Measurements from ENCODE around the gene LRRC10. TPM values are rescaled to one million over a fixed set of nuclear protein-coding genes. Genes with fewer than 3 reads are reported as not detected.

The LRRC10 gene
- total and polyA plus RNA-seq, 2 experiments from 2014 or later = not detected

- DNase-seq = no peak
- Histone ChIP-seq H3K4me2 (ENCODE audit: unreplicated experiment) (no peak overlapping the region), H3K4me1 (ENCODE audit: insufficient read depth) (no peaks in the 10 kb centered on the region), H3K9me3 (ENCODE audit: low read depth) (no peaks in the 10 kb centered on the region), H3K27me3 (replicated peaks; ENCODE audit: insufficient read depth) (no peaks in the 10 kb centered on the region), H3K4me3 (no peak overlapping the region), H4K20me1 (ENCODE audit: insufficient read depth) (no peaks in the 10 kb centered on the region), H3K79me2 (ENCODE audit: insufficient read depth) (no peaks in the 10 kb centered on the region), H2AFZ (no peak overlapping the region), H3K36me3 (ENCODE audit: low read depth) (peaks cover 54% of the 10 kb centered on the region), H3K27ac (no peak overlapping the region), H3F3A (ENCODE audit: insufficient read depth) (peaks cover 38% of the 10 kb centered on the region), H3K9me2 (ENCODE audit: insufficient read depth) (no peaks in the 10 kb centered on the region), H3K9ac (no peak overlapping the region)
- TF ChIP-seq EZH2 (IDR thresholded peaks at IDR 0.05; ENCODE audit: insufficient read depth, poor library complexity, severe bottlenecking) (no peak), EZH2phosphoT487 (IDR thresholded peaks at IDR 0.05; ENCODE audit: insufficient read depth, low read depth) (no peak)
- in situ Hi-C loops (cut with MboI) = no loop called here
Observed at GRCh38 chr12:69602954-69603353, 7.8 kb downstream of the LRRC10 start.

GRCh38 chr12:69601962-69602685 is 8.6 kb downstream of the LRRC10 start:
- no peak for DNase-seq
- TF ChIP-seq EZH2 (IDR thresholded peaks at IDR 0.05; ENCODE audit: insufficient read depth, poor library complexity, severe bottlenecking) (no peak), EZH2phosphoT487 (IDR thresholded peaks at IDR 0.05; ENCODE audit: insufficient read depth, low read depth) (no peak)
- Histone ChIP-seq H3K9me2 (ENCODE audit: insufficient read depth) (no peaks in the 10 kb centered on the region), H3K9me3 (ENCODE audit: low read depth) (no peaks in the 10 kb centered on the region), H2AFZ (no peak overlapping the region), H3F3A (ENCODE audit: insufficient read depth) (peaks cover 46% of the 10 kb centered on the region), H3K27ac (no peak overlapping the region), H3K9ac (no peak overlapping the region), H4K20me1 (ENCODE audit: insufficient read depth) (no peaks in the 10 kb centered on the region), H3K36me3 (ENCODE audit: low read depth) (peaks cover 63% of the 10 kb centered on the region), H3K4me2 (ENCODE audit: unreplicated experiment) (no peak overlapping the region), H3K79me2 (ENCODE audit: insufficient read depth) (no peaks in the 10 kb centered on the region), H3K4me1 (ENCODE audit: insufficient read depth) (no peaks in the 10 kb centered on the region), H3K27me3 (replicated peaks; ENCODE audit: insufficient read depth) (no peaks in the 10 kb centered on the region), H3K4me3 (no peak overlapping the region)
- WGBS, 2 experiments (ENCODE audit: low coverage in 1 of 2, low lambda C conversion rate in 2 of 2, missing lambda C conversion rate in 2 of 2) = 91 to 92% methylated on average over 6 of the region's 6 CpGs
- in situ Hi-C loops (cut with MboI) = no loop called here

- H3F3A ChIP-seq (ENCODE audit: insufficient read depth) = peaks cover 40% of the 10 kb centered on the region
- H3K27ac ChIP-seq = no peak overlapping the region
- H4K20me1 ChIP-seq (ENCODE audit: insufficient read depth) = no peaks in the 10 kb centered on the region
- H3K9me2 ChIP-seq (ENCODE audit: insufficient read depth) = no peaks in the 10 kb centered on the region
- H2AFZ ChIP-seq = no peak overlapping the region
- no peaks in the 10 kb centered on the region for H3K9me3 ChIP-seq (ENCODE audit: low read depth)
- no peak overlapping the region for H3K4me2 ChIP-seq (ENCODE audit: unreplicated experiment)
- no peaks in the 10 kb centered on the region for H3K79me2 ChIP-seq (ENCODE audit: insufficient read depth)
- no peaks in the 10 kb centered on the region for H3K27me3 ChIP-seq (replicated peaks; ENCODE audit: insufficient read depth)
- TF ChIP-seq EZH2phosphoT487 (IDR thresholded peaks at IDR 0.05; ENCODE audit: insufficient read depth, low read depth) (no peak), EZH2 (IDR thresholded peaks at IDR 0.05; ENCODE audit: insufficient read depth, poor library complexity, severe bottlenecking) (no peak)
- no peak for DNase-seq
- no peak overlapping the region for H3K9ac ChIP-seq
- no peak overlapping the region for H3K4me3 ChIP-seq
- peaks cover 76% of the 10 kb centered on the region for H3K36me3 ChIP-seq (ENCODE audit: low read depth)
- in situ Hi-C loops (cut with MboI) = no loop called here
- H3K4me1 ChIP-seq (ENCODE audit: insufficient read depth) = no peaks in the 10 kb centered on the region
Observed at GRCh38 chr12:69600804-69601203, 9.9 kb downstream of the LRRC10 start.

- Histone ChIP-seq H3K9me2 (ENCODE audit: insufficient read depth) (no peaks in the 10 kb centered on the region), H3F3A (ENCODE audit: insufficient read depth) (peaks cover 43% of the 10 kb centered on the region), H3K36me3 (ENCODE audit: low read depth) (peaks cover 96% of the 10 kb centered on the region), H3K4me3 (no peak overlapping the region), H3K27me3 (replicated peaks; ENCODE audit: insufficient read depth) (no peaks in the 10 kb centered on the region), H3K9me3 (ENCODE audit: low read depth) (no peaks in the 10 kb centered on the region), H3K4me1 (ENCODE audit: insufficient read depth) (no peaks in the 10 kb centered on the region), H3K4me2 (ENCODE audit: unreplicated experiment) (no peak overlapping the region), H3K79me2 (ENCODE audit: insufficient read depth) (peaks cover 6% of the 10 kb centered on the region; the same call in 1 of the 2 replicates), H2AFZ (no peak overlapping the region), H3K27ac (no peak overlapping the region), H3K9ac (no peak overlapping the region), H4K20me1 (ENCODE audit: insufficient read depth) (no peaks in the 10 kb centered on the region)
- in situ Hi-C loops (cut with MboI) = no loop called here
- WGBS, 2 experiments (ENCODE audit: low coverage in 1 of 2, low lambda C conversion rate in 2 of 2, missing lambda C conversion rate in 2 of 2) = 75% methylated on average over 4 of the region's 4 CpGs
- no peak for DNase-seq
- no peak for TF ChIP-seq EZH2phosphoT487 (IDR thresholded peaks at IDR 0.05; ENCODE audit: insufficient read depth, low read depth)
- TF ChIP-seq EZH2 (IDR thresholded peaks at IDR 0.05; ENCODE audit: insufficient read depth, poor library complexity, severe bottlenecking) = no peak
Observed at GRCh38 chr12:69598174-69598753, 12.4 kb downstream of the LRRC10 start.
